Measurements from ENCODE around the gene MB.

- TF ChIP-seq CTCF (IDR thresholded peaks at IDR 0.05; ENCODE audit: low read depth, low read length) (no peak), EZH2phosphoT487 (IDR thresholded peaks at IDR 0.05; ENCODE audit: low read depth) (no peak)
Observed at GRCh38 chr22:35605851-35606481, 11.2 kb downstream of the MB start.

Measured in OCI-LY3 (cell line).